ENCODE measurements around the gene PSD2.
A peak's percentile ranks its signal among the peaks of the same experiment; 100 is the strongest.

PSD2 gene

DNA sequence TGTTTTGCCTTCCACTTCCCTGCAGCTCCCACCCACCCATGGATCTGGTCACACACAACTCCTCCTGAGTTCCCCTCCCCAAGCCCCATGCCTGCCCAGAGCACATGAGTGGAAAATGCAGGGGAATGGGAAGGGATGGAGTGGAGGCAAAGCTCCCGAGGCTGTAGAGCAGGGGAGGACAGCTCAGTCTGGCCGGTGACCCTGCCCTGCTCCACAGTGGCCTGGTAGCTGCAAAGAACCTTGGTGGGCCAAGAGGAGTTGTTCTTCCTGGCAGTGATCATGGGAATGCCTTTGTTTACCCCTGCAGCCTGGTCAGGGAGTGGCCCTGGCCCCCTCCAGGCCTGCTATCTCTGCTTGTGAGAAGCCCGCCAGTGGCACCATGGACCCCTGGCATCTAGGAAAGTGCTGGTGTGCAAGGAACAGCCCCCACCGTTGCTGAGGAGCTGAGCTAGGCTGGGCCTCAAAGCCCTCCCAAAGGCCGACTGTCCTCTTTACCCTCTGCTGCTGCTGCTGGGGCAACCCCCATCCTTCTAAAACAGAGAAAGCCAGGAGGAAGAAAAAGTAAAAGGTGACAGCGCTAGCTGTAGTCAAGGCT is 60.4 kb downstream of the PSD2 start:
- DNase-seq (ENCODE audit: low spot score), result no peak

DNA sequence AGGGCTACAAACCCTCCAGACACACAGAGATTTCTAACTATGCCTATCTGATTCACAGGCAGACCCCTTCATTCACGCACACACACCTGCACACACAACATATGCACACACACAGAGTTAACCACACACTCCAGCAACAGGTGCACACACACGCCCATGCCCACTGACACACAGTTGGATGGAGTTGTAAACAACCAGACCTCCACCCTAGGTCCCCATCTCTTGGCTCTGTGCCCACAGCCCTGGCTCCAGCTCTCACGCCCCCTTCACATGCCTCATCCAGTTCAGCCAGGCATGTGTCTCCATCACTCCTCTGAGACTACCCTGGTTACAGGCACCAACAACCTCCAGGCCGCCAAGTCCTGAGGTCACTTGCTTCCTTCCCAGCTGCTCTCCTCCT is 61.1 kb downstream of the PSD2 start:
- no peak for DNase-seq (ENCODE audit: low spot score)

DNA sequence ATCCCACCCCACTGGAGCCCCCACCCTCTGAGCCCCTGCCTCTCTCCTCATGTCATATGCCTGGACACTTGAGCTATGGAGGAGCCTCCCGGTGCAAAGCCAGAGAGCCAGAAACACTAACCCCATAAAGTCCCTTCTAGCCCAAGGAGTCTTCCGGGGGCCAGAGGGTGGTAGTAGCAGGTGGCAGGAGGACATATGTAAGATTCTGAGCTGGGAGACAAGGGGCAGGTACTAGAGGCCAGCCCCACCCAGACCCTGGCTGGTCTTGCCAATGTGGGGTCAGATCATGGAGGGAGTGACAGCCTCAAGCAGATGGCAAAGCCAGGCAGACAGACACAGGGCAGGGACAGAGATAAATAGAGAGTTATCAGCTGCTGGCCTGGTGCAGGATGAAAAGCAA is 63.4 kb downstream of the PSD2 start:
- no peak for DNase-seq (ENCODE audit: low spot score)

- DNase-seq (ENCODE audit: low spot score), result no peak
These were observed 65.6 kb downstream of the PSD2 start for GRCh38 chr5:139861021-139861888.

- no peak for DNase-seq (ENCODE audit: low spot score)
These were observed 66.2 kb downstream of the PSD2 start for GRCh38 chr5:139861889-139862207.

DNA sequence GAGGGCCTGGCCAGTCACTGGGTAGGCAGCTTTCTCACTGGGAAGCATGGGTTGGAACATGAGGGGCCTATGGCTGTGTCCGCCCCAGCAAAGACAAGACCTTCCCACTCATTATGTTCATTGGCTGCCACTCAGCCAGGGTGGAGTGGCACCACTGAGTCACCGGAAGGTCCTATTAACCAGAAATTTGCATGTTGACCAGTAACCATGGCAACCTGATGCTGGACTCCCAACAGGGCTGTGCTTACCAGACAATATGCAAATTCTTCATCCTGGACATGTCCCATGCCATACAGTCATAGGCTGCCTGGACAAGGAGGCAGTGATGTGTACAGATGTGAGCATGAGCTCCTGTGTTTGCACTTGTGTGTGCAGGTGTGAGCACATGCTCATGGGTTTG is 66.7 kb downstream of the PSD2 start:
- peak; percentile 39 for DNase-seq (ENCODE audit: low spot score)

- no peak for DNase-seq (ENCODE audit: low spot score)
These were observed 67.2 kb downstream of the PSD2 start for GRCh38 chr5:139862803-139863202.

- peak; percentile 58 for DNase-seq (ENCODE audit: low spot score)
These were observed 67.8 kb downstream of the PSD2 start for GRCh38 chr5:139863361-139863760.

DNA sequence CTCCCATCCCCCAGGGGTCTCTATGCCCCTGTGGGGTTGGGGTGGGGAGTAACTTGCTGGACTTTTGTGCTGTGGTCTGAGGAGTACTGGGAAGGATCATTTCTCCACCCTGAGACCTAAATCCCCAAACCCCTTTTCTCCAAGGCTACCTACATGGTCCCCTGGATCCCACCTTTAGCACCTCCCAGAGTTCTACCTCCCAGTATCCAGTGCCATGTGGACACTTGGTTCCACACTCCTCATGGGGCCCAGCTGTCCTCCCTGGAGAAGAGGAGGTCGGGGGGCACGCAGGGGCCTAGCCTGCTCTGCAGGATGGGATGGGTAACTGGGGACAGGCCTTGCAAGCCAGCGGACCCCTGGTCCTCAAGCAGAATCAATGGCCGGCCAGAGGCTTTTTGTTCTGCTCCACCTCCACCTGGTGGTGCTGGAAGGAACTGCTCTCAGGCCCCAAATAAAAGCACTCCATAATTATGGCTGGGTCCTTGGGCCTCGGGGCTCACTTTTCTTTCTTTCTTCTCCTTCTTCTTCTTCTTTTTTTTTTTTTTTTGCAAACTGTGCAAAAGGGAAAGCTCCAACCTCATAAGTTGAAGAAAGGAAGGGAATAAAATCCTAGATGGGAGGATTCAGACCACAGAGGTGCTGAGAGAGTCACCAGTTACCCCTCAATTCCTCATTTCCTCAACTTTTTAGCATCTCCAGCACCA is 68.4 kb downstream of the PSD2 start:
- DNase-seq (ENCODE audit: low spot score), result peak; percentile 85

GRCh38 chr5:139864716-139865483 is 69.3 kb downstream of the PSD2 start:
- no peak for DNase-seq (ENCODE audit: low spot score)

- no peak for DNase-seq (ENCODE audit: low spot score)
These were observed 71.5 kb downstream of the PSD2 start for GRCh38 chr5:139867109-139867508.

GRCh38 chr5:139867581-139867980 is 72.0 kb downstream of the PSD2 start:
- no peak for DNase-seq (ENCODE audit: low spot score)

- no peak for DNase-seq (ENCODE audit: low spot score)
These were observed 73.6 kb downstream of the PSD2 start for GRCh38 chr5:139869042-139869790.

DNA sequence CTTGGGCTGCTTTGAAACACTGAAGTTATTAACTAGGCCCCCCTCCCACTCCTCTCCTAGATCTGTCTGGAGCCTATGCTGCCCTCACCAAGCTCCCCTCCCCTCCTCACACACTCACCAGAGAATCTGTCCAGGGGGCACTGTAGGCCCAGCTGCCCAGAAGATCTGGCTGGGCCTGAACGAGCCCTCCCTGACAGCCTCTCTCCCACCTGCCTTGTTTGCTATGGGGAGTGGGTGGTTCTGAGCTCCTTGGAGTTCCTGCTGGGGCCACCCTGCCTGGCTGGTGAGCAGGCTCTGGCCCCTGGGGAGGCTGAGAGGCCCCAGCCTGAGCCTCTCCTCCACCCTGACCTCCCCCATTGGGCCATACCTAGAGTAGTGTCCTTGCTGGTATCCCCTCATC is 75.1 kb downstream of the PSD2 start:
- DNase-seq (ENCODE audit: low spot score), result no peak

GRCh38 chr5:139871614-139872013 is 76.0 kb downstream of the PSD2 start:
- no peak for DNase-seq (ENCODE audit: low spot score)

GRCh38 chr5:139872052-139872766 is 76.6 kb downstream of the PSD2 start:
- DNase-seq (ENCODE audit: low spot score), result no peak

DNA sequence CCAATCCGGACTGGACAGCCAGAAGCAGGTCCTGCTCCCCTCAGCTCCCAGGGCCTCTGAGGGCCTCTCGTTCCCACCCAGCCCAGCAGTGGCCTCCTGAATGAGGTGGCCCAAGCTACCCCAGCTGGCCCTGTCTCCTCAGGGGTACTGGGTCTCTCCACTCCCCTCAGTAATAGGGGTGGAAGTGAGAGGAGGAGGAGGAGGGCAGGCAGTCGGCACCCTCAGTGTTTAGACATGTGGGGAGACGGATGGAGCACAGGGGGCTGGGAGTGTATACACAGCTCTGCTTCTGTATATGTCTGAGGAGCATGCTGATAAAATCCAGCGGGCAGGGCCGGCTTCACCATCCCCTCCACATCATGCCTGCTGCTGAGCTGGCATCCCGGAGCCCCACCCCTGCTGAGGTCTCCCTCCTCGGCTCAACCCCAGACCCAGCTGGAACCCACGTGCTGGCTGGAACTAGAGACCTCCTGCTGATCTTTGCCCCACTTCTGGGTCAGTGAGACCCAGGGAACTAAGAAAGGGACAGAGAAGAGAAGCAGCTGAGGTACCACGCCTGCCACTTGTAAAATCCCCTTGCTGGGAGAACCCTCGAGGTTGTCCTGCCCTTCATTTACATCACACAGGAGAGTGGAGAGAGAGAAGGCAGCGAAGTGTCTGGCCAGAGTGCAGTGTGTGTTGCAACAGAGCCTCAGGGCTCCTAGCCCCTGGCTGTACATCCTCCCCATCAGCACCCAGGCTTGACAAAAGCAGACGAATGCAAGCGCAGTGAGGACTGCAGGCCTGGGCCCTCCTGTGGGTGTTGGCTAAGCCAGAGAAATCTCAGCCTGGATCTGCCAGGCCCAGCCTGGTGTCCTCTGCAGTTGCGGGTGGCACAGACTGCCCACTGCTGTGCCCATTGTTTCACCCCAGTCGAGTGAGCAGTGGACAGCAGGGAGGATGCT is 77.5 kb downstream of the PSD2 start:
- no peak for DNase-seq (ENCODE audit: low spot score)

DNA sequence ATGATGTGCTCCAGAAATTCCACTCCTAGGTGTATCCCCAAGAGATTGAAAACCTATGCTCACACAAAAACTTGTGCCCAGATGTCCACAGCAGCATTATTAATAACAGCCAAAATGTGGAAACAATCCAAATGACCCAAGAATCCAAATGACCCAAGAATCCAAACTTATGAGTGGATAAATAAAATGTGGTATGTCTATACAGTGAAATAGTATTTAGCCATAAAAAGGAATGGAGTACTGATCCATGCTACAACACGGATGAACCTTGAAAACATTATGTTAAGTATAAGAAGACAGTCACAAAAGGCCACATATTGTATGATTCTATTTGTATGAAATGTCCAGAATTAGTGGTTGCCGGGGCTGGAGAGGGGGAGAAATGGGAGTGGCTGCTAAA is 80.3 kb downstream of the PSD2 start:
- DNase-seq (ENCODE audit: low spot score), result no peak

GRCh38 chr5:139877129-139877597 is 81.6 kb downstream of the PSD2 start:
- no peak for DNase-seq (ENCODE audit: low spot score)

DNA sequence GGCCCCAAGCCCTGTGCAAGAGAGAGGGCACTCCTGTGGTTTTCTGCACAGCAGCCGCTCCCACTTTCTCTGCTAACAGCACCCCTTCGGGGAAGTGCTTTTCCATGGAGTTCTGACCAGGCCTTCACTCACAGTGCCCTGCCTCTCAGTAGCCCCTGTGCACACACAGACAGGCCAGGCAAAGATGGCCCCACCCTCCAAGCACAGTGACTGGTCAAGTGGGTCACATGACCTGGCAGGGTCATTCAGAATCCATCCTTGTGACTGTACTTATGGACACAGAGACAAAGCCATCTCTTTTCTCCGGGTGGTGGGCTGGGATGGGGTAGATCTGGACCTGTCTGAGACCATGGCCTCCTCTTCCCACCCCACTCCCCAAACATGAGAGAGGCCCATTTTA is 82.5 kb downstream of the PSD2 start:
- DNase-seq (ENCODE audit: low spot score), result no peak

All from AG08396 (cell line).